A673 (cell line): ENCODE results near the gene KANSL3. TPM values are rescaled to one million over a fixed set of nuclear protein-coding genes. Genes with fewer than 3 reads are reported as not detected.

Experiments
- BruUV-seq: library from RNA; stranded (reverse); fragments of 400-500 nt; replicated peaks from 2 replicates; lab custom pipeline; 2021; lab: Mats Ljungman, UMichigan
- CTCF ChIA-PET: fragments of 300-600 bp; sonication (Branson Sonifier 250); formaldehyde crosslinking; loops from one replicate; lab custom pipeline; 2022; ENCODE audit warnings: antibody characterized with exemption; lab: Charles Lee
- POLR2A ChIA-PET: fragments of 300-600 bp; sonication (Branson Sonifier 250); formaldehyde crosslinking; loops from one replicate; lab custom pipeline; 2022; ENCODE audit warnings: antibody characterized with exemption; ENCODE audit not compliant: low non-redundant PET; lab: Charles Lee
- DNase-seq: peaks from one replicate; pipeline ENCODE4 v3.0.0-alpha.2; 2015; ENCODE audit warnings: low spot score
- H3K27ac ChIP-seq: fragments of 200-600 bp; sonication (generic); 2 replicates; pipeline ENCODE4 v1.5.1; 2016; ENCODE audit warnings: mixed run types, low read depth, mild to moderate bottlenecking, mixed read lengths, antibody characterized with exemption, low read length; ENCODE audit not compliant: poor library complexity, severe bottlenecking
- H3K27me3 ChIP-seq: fragments of 200-600 bp; sonication (generic); replicated peaks from 2 replicates; pipeline ENCODE4 v1.6.1; 2017; ENCODE audit warnings: mixed run types, low read depth, mild to moderate bottlenecking, mixed read lengths, antibody characterized with exemption, low read length; ENCODE audit not compliant: insufficient read depth, poor library complexity
- H3K36me3 ChIP-seq: fragments of 200-600 bp; sonication (generic); 2 replicates; pipeline ENCODE4 v1.6.1; 2016; ENCODE audit warnings: mixed run types, mild to moderate bottlenecking, mixed read lengths, antibody characterized with exemption, low read length; ENCODE audit not compliant: insufficient read depth, poor library complexity, severe bottlenecking
- H3K4me1 ChIP-seq: fragments of 200-600 bp; sonication (generic); 2 replicates; pipeline ENCODE4 v1.6.1; 2017; ENCODE audit warnings: mixed run types, mild to moderate bottlenecking, mixed read lengths, antibody characterized with exemption, low read length; ENCODE audit not compliant: insufficient read depth, poor library complexity, severe bottlenecking
- H3K4me3 ChIP-seq: fragments of 200-600 bp; sonication (generic); 2 replicates; pipeline ENCODE4 v1.5.1; 2016; ENCODE audit warnings: low read depth, mixed run types, mild to moderate bottlenecking, mixed read lengths, low read length; ENCODE audit not compliant: poor library complexity, severe bottlenecking
- H3K9me3 ChIP-seq: fragments of 200-600 bp; sonication (generic); 2 replicates; pipeline ENCODE4 v1.6.1; 2016; ENCODE audit warnings: mixed run types, low read depth, mild to moderate bottlenecking, mixed read lengths, antibody characterized with exemption, low read length; ENCODE audit not compliant: poor library complexity, severe bottlenecking
- EZH2 ChIP-seq: fragments of 200-600 bp; sonication (generic); IDR thresholded peaks from 2 replicates; pipeline ENCODE4 v1.6.1; 2017; ENCODE audit warnings: borderline replicate concordance, low read depth, mild to moderate bottlenecking, mixed read lengths, antibody characterized with exemption, low read length; ENCODE audit not compliant: poor library complexity, severe bottlenecking
- intact Hi-C: fragments of 100-400 bp; cut with micrococcal nuclease; formaldehyde crosslinking; loops from one replicate; pipeline ENCODE4 v1.10.0; 2022; ENCODE audit not compliant: unreplicated experiment
- total RNA-seq: library from RNA; stranded (reverse); gene quantifications from 2 replicates; pipeline ENCODE4 v1.2.3, GENCODE V29; 2021
- TF ChIP-seq, protein P1 (sequence below): fragments of 300-800, 200-600 bp; sonication (generic); conservative IDR thresholded peaks from 2 replicates; pipeline ENCODE4 v1.5.1; 2017; ENCODE audit warnings: low read depth, mild to moderate bottlenecking, antibody characterized with exemption, low read length, moderate library complexity, mixed read lengths

The KANSL3 gene
- total RNA-seq, 1 experiment from 2014 or later = 71.8 TPM

DNA sequence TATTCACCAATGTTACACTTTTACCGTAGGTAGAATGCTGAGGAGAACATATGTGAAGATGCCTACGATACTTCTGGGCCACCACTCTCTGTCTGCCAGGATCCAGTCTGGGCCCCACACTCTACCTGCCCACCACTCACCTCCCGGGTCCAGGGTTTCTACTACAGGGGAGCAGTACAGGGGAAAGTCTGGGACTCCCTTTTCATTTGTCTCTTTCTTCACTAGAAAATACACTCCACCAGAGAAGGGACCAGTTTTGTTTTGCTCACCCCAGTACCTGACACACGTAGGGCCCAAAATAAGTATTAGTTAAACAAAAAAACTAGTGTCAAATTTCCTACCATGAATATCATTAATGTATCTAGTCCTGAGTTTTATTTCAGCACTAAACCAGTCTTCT, 21.1 kb downstream of the KANSL3 start:
- Histone ChIP-seq H3K36me3 (peaks cover 65% of the 10 kb centered on the region), H3K9me3 (no peaks in the 10 kb centered on the region), H3K27ac (no peak overlapping the region), H3K27me3 (no peaks in the 10 kb centered on the region), H3K4me3 (no peak overlapping the region), H3K4me1 (no peaks in the 10 kb centered on the region)
- no TSS peak for BruUV-seq
- CTCF ChIA-PET = interaction anchor here (0.6 kb wide), 1 partner anchor 24 kb away, joined by 7 read pairs; no protein-coding TSS in a partner anchor
- POLR2A ChIA-PET = no interaction called here
- intact Hi-C loops = no loop called here
- TF ChIP-seq, protein P1, sequence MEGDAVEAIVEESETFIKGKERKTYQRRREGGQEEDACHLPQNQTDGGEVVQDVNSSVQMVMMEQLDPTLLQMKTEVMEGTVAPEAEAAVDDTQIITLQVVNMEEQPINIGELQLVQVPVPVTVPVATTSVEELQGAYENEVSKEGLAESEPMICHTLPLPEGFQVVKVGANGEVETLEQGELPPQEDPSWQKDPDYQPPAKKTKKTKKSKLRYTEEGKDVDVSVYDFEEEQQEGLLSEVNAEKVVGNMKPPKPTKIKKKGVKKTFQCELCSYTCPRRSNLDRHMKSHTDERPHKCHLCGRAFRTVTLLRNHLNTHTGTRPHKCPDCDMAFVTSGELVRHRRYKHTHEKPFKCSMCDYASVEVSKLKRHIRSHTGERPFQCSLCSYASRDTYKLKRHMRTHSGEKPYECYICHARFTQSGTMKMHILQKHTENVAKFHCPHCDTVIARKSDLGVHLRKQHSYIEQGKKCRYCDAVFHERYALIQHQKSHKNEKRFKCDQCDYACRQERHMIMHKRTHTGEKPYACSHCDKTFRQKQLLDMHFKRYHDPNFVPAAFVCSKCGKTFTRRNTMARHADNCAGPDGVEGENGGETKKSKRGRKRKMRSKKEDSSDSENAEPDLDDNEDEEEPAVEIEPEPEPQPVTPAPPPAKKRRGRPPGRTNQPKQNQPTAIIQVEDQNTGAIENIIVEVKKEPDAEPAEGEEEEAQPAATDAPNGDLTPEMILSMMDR = no peak
- TF ChIP-seq EZH2 = no peak
- no peak for DNase-seq

GRCh38 chr2:96616535-96616934, 21.6 kb downstream of the KANSL3 start:
- intact Hi-C loops = no loop called here
- ChIA-PET CTCF (no interaction called here), POLR2A (no interaction called here)
- BruUV-seq = no TSS peak
- Histone ChIP-seq H3K4me1 (no peaks in the 10 kb centered on the region), H3K36me3 (peaks cover 70% of the 10 kb centered on the region), H3K27me3 (no peaks in the 10 kb centered on the region), H3K9me3 (no peaks in the 10 kb centered on the region), H3K4me3 (no peak overlapping the region), H3K27ac (no peak overlapping the region)
- TF ChIP-seq, protein P1 = no peak
- TF ChIP-seq EZH2 = no peak
- DNase-seq = no peak

GRCh38 chr2:96616128-96616527, 22.0 kb downstream of the KANSL3 start:
- intact Hi-C loops = no loop called here
- Histone ChIP-seq H3K4me1 (no peaks in the 10 kb centered on the region), H3K36me3 (peaks cover 74% of the 10 kb centered on the region), H3K9me3 (no peaks in the 10 kb centered on the region), H3K27ac (no peak overlapping the region), H3K4me3 (no peak overlapping the region), H3K27me3 (no peaks in the 10 kb centered on the region)
- ChIA-PET CTCF (no interaction called here), POLR2A (no interaction called here)
- no peak for DNase-seq
- no peak for TF ChIP-seq EZH2
- TF ChIP-seq, protein P1 = no peak
- BruUV-seq = no TSS peak
